HCT116 (cell line): ENCODE data around the gene SUN5. TPM values are rescaled to one million over a fixed set of nuclear protein-coding genes. Genes with fewer than 3 reads are reported as not detected.

Experiments used
- ATAC-seq: fragments of 200-7000 bp; cut with Tn5 transposase; 2 replicates; pipeline ENCODE4 v1.9.1; 2020; ENCODE audit warnings: mild to moderate bottlenecking, moderate library complexity
- BruUV-seq: library from RNA; stranded (reverse); fragments of 400-500 nt; replicated peaks from 2 replicates; lab custom pipeline; 2021; lab: Mats Ljungman, UMichigan
- CTCF ChIA-PET: fragments of 300-600 bp; sonication (Branson Sonifier 250); formaldehyde crosslinking; loops from one replicate; lab custom pipeline; 2021; ENCODE audit warnings: antibody characterized with exemption; lab: Charles Lee
- POLR2A ChIA-PET: fragments of 300-600, 350-600 bp; sonication (Branson Sonifier 250); formaldehyde crosslinking; loops from one replicate; lab custom pipeline; 2021; ENCODE audit warnings: antibody characterized with exemption; lab: Charles Lee
- RAD21 ChIA-PET, 2 experiments: fragments of 300-600 bp; sonication (Branson Sonifier 250); formaldehyde crosslinking; loops; one replicate each; lab custom pipeline; 2023; ENCODE audit warnings: low total read pairs in 2 of 2; ENCODE audit not compliant: uncharacterized antibody in 2 of 2, unreplicated experiment in 2 of 2, low non-redundant PET in 1 of 2; lab: Charles Lee
- DNase-seq: peaks from one replicate; pipeline ENCODE4 v3.0.0-alpha.2; 2010; ENCODE audit warnings: low read depth, low spot score
- H2AFZ ChIP-seq: fragments of 200-600 bp; shearing (Covaris generic), sonication (generic); 2 replicates; pipeline ENCODE4 v1.6.1; 2017; ENCODE audit warnings: low read depth, mixed run types, mixed read lengths, antibody characterized with exemption, low read length; ENCODE audit not compliant: poor library complexity, severe bottlenecking
- H3K27ac ChIP-seq: 2 replicates; pipeline ENCODE4 v1.5.1; 2012; ENCODE audit warnings: low read depth, low read length
- H3K27me3 ChIP-seq: fragments of 200-600 bp; sonication (generic); 2 replicates; pipeline ENCODE4 v1.6.1; 2016; ENCODE audit warnings: mixed run types, low read length, mixed read lengths; ENCODE audit not compliant: insufficient read depth
- H3K36me3 ChIP-seq, 2 experiments: fragments of 200-500 bp in 1 of 2; fragments of 200-600 bp in 1 of 2; sonication (Bioruptor generic) in 1 of 2; sonication (generic) in 1 of 2; 2 replicates each; pipeline versions ENCODE4 v1.5.1 to v1.6.1; 2014 to 2016; ENCODE audit warnings: low read length in 2 of 2, inconsistent platforms in 1 of 2, mixed read lengths in 1 of 2, mixed run types in 1 of 2; ENCODE audit not compliant: insufficient read depth in 2 of 2, control insufficient read depth in 1 of 2
- H3K4me1 ChIP-seq, 2 experiments: fragments of 200-600 bp in 1 of 2; sonication (generic) in 1 of 2; 2 replicates each; pipeline versions ENCODE4 v1.5.1 to v1.6.1; 2012 to 2017; ENCODE audit warnings: low read length in 2 of 2, inconsistent platforms in 1 of 2, mild to moderate bottlenecking in 1 of 2, mixed read lengths in 1 of 2, mixed run types in 1 of 2, moderate library complexity in 1 of 2; ENCODE audit not compliant: insufficient read depth in 2 of 2, control insufficient read depth in 1 of 2
- H3K4me2 ChIP-seq: fragments of 200-600 bp; sonication (generic); 2 replicates; pipeline ENCODE4 v1.6.1; 2017; ENCODE audit warnings: mixed run types, low read length, mixed read lengths
- H3K4me3 ChIP-seq, 2 experiments: fragments of 200-600 bp in 1 of 2; sonication (generic) in 1 of 2; replicated peaks in 1 of 2; 2 replicates each; pipeline ENCODE4 v1.5.1; 2011 to 2016; ENCODE audit warnings: low read length in 2 of 2, control low read depth in 1 of 2, low read depth in 1 of 2, mild to moderate bottlenecking in 1 of 2, mixed read lengths in 1 of 2, mixed run types in 1 of 2
- H3K79me2 ChIP-seq: fragments of 200-600 bp; sonication (generic); 2 replicates; pipeline ENCODE4 v1.6.1; 2017; ENCODE audit warnings: mild to moderate bottlenecking, mixed run types, low read length, moderate library complexity, mixed read lengths; ENCODE audit not compliant: insufficient read depth
- H3K9ac ChIP-seq: fragments of 200-600 bp; sonication (generic); 2 replicates; pipeline ENCODE4 v1.6.1; 2016; ENCODE audit warnings: low read length, mixed read lengths
- H3K9me2 ChIP-seq: fragments of 200-600 bp; sonication (generic), shearing (Covaris generic); 2 replicates; pipeline ENCODE4 v1.6.1; 2017; ENCODE audit warnings: mixed run types, mild to moderate bottlenecking, moderate library complexity; ENCODE audit not compliant: insufficient read depth
- H3K9me3 ChIP-seq, 2 experiments: fragments of 200-500 bp in 1 of 2; fragments of 200-600 bp in 1 of 2; sonication (Bioruptor generic) in 1 of 2; sonication (generic) in 1 of 2; 2 replicates each; pipeline ENCODE4 v1.6.1; 2014 to 2017; ENCODE audit warnings: low read length in 2 of 2, mixed read lengths in 2 of 2, inconsistent platforms in 1 of 2, low read depth in 1 of 2, mild to moderate bottlenecking in 1 of 2, mixed run types in 1 of 2, moderate library complexity in 1 of 2; ENCODE audit not compliant: control insufficient read depth in 1 of 2, insufficient read depth in 1 of 2
- H4K20me1 ChIP-seq: fragments of 200-600 bp; sonication (generic), shearing (Covaris generic); 2 replicates; pipeline ENCODE4 v1.6.1; 2017; ENCODE audit warnings: mixed run types, mild to moderate bottlenecking, moderate library complexity; ENCODE audit not compliant: insufficient read depth
- ATF3 ChIP-seq: IDR thresholded peaks from 2 replicates; pipeline ENCODE4 v1.6.1; 2012
- CEBPB ChIP-seq: IDR thresholded peaks from 2 replicates; pipeline ENCODE4 v1.6.1; 2012; ENCODE audit warnings: low read depth
- ELF1 ChIP-seq: IDR thresholded peaks from 2 replicates; pipeline ENCODE4 v1.6.1; 2012; ENCODE audit warnings: low read depth, borderline replicate concordance
- EZH2phosphoT487 ChIP-seq: fragments of 200-600 bp; IDR thresholded peaks from 2 replicates; pipeline ENCODE4 v1.6.1; 2018; ENCODE audit warnings: antibody characterized with exemption, borderline replicate concordance
- JUND ChIP-seq: IDR thresholded peaks from 2 replicates; pipeline ENCODE4 v1.6.1; 2012
- ZBTB33 ChIP-seq: IDR thresholded peaks from 2 replicates; pipeline ENCODE4 v1.6.1; 2011; ENCODE audit warnings: mild to moderate bottlenecking, low read length, moderate library complexity; ENCODE audit not compliant: insufficient replicate concordance; ENCODE audit errors: extremely low read depth
- ZFX ChIP-seq: fragments of 450-650 bp; IDR thresholded peaks from 2 replicates; pipeline ENCODE4 v1.6.1; 2017
- intact Hi-C: fragments of 100-400 bp; cut with micrococcal nuclease; formaldehyde crosslinking; loops from 2 replicates; pipeline ENCODE4 v1.10.0; 2022
- total RNA-seq: library from RNA; stranded (reverse); gene quantifications from one replicate; pipeline ENCODE4 v1.2.1, GENCODE V29; 2021; ENCODE audit not compliant: unreplicated experiment

SUN5 gene
- total RNA-seq, 1 experiment from 2014 or later = not detected

GRCh38 chr20:32959351-32960221 lies 44.6 kb downstream of the SUN5 start:
- no peak overlapping the region for H3K4me2 ChIP-seq
- H3K36me3 ChIP-seq = no peaks in the 10 kb centered on the region
- no peaks in the 10 kb centered on the region for H3K27me3 ChIP-seq
- H3K79me2 ChIP-seq = no peaks in the 10 kb centered on the region
- no peak overlapping the region for H2AFZ ChIP-seq
- TF ChIP-seq CEBPB (no peak), ATF3 (no peak)
- H3K9me3 ChIP-seq = peaks cover 6 to 20% of the 10 kb centered on the region in 2 experiments; a peak in 3 of 4 replicates
- H3K4me3 ChIP-seq = no peak overlapping the region
- ChIA-PET CTCF (no interaction called here), RAD21 (no interaction called here), POLR2A (no interaction called here)
- H3K9ac ChIP-seq = no peak overlapping the region
- BruUV-seq = no TSS peak
- no peaks in the 10 kb centered on the region for H3K9me2 ChIP-seq
- no peak overlapping the region for H3K27ac ChIP-seq
- H3K4me1 ChIP-seq = no peaks in the 10 kb centered on the region
- H4K20me1 ChIP-seq = no peaks in the 10 kb centered on the region
- intact Hi-C loops = no loop called here
- ATAC-seq = no peak
- no peak for DNase-seq

GRCh38 chr20:32958574-32958973 lies 45.7 kb downstream of the SUN5 start:
- intact Hi-C loops = no loop called here
- ATAC-seq (no peak), DNase-seq (no peak)
- H3K4me3 ChIP-seq = no peak overlapping the region
- H3K9me3 ChIP-seq = peaks cover 6 to 25% of the 10 kb centered on the region in 2 experiments; a peak in 3 of 4 replicates
- TF ChIP-seq ZBTB33 (no peak), JUND (no peak), ZFX (no peak), ELF1 (no peak), EZH2phosphoT487 (no peak)
- H3K27me3 ChIP-seq = no peaks in the 10 kb centered on the region
- H3K9me2 ChIP-seq = no peaks in the 10 kb centered on the region
- H3K36me3 ChIP-seq = no peaks in the 10 kb centered on the region
- no peak overlapping the region for H3K27ac ChIP-seq
- CTCF ChIA-PET = no interaction called here
- no TSS peak for BruUV-seq
- RAD21 ChIA-PET = no interaction called here
- no peak overlapping the region for H3K4me2 ChIP-seq
- H3K4me1 ChIP-seq = no peaks in the 10 kb centered on the region
- H2AFZ ChIP-seq = no peak overlapping the region
- H3K9ac ChIP-seq = no peak overlapping the region
- no peaks in the 10 kb centered on the region for H4K20me1 ChIP-seq
- POLR2A ChIA-PET = no interaction called here
- H3K79me2 ChIP-seq = no peaks in the 10 kb centered on the region
